GM12873 (cell line): Measurements from ENCODE around the gene NELFB.

Experiments used
- CTCF ChIP-seq: IDR thresholded peaks from 2 replicates; pipeline ENCODE4 v1.5.1; 2012; ENCODE audit warnings: low read depth, mild to moderate bottlenecking, moderate library complexity, low read length, control low read depth; ENCODE audit not compliant: insufficient read depth; ENCODE audit errors: missing control alignments

NELFB gene

GRCh38 chr9:137319739-137320551, 64.8 kb downstream of the NELFB start:
- no peak for TF ChIP-seq CTCF

GRCh38 chr9:137320555-137321384, 65.6 kb downstream of the NELFB start:
- no peak for TF ChIP-seq CTCF

- no peak for TF ChIP-seq CTCF
These were observed 66.7 kb downstream of the NELFB start for GRCh38 chr9:137321726-137322361.
